GM12872 (cell line): ENCODE measurements around the gene ARHGEF7.

Source experiments
- CTCF ChIP-seq: IDR thresholded peaks from 3 replicates; pipeline ENCODE4 v1.5.1; 2011; ENCODE audit warnings: low read depth, mild to moderate bottlenecking, low read length, moderate library complexity; ENCODE audit not compliant: insufficient read depth

ARHGEF7 gene

GRCh38 chr13:111252446-111253364 lies 137.6 kb downstream of the ARHGEF7 start:
- TF ChIP-seq CTCF: no peak

GRCh38 chr13:111253365-111253872 lies 138.3 kb downstream of the ARHGEF7 start:
- TF ChIP-seq CTCF: no peak

- no peak for TF ChIP-seq CTCF
Observed at GRCh38 chr13:111255228-111255790, 140.2 kb downstream of the ARHGEF7 start.

GRCh38 chr13:111256458-111256857 lies 141.3 kb downstream of the ARHGEF7 start:
- TF ChIP-seq CTCF: no peak

GRCh38 chr13:111256946-111257345 lies 141.8 kb downstream of the ARHGEF7 start:
- no peak for TF ChIP-seq CTCF

- TF ChIP-seq CTCF: no peak
Observed at GRCh38 chr13:111258637-111259036, 143.5 kb downstream of the ARHGEF7 start.

- no peak for TF ChIP-seq CTCF
Observed at GRCh38 chr13:111259058-111259457, 143.9 kb downstream of the ARHGEF7 start.
